GM18505 (cell line): Measurements from ENCODE around the gene ARTN.

Source experiments
- ATAC-seq: cut with Tn5 transposase; IDR thresholded peaks from one replicate; pipeline ENCODE4 v1.9.1; 2021; ENCODE audit not compliant: unreplicated experiment
- POLR2A ChIP-seq: IDR thresholded peaks from 4 replicates; pipeline ENCODE4 v1.6.1; 2011; ENCODE audit warnings: borderline replicate concordance; ENCODE audit not compliant: insufficient read depth, insufficient read length; ENCODE audit errors: extremely low read depth

Gene ARTN

GRCh38 chr1:43963006-43963405 lies 29.4 kb downstream of the ARTN start:
- TF ChIP-seq POLR2A, result no peak
- ATAC-seq, result no peak

- ATAC-seq, result no peak
- TF ChIP-seq POLR2A, result no peak
Measured at GRCh38 chr1:43963890-43964289, 30.3 kb downstream of the ARTN start.

DNA sequence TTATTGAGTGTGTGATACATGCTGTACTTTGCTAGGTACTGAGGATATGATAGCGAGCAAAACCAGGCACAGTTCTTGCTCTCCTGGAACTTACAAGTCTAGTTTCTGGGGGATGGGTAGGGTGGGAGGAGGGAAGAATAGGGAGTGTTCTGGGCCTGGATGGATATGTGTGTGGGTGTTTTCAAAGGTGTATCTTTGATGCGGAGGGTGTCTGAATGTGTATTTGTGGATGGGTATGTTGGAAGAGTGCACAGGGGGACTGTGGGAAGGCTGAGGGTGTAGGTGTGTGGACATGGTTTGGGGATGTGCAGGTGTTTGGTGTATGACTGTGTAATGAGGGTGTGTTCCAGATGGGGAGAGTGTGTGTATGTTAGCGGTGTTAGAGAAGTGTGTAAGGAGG lies 31.7 kb downstream of the ARTN start:
- no peak for TF ChIP-seq POLR2A
- ATAC-seq, result no peak

DNA sequence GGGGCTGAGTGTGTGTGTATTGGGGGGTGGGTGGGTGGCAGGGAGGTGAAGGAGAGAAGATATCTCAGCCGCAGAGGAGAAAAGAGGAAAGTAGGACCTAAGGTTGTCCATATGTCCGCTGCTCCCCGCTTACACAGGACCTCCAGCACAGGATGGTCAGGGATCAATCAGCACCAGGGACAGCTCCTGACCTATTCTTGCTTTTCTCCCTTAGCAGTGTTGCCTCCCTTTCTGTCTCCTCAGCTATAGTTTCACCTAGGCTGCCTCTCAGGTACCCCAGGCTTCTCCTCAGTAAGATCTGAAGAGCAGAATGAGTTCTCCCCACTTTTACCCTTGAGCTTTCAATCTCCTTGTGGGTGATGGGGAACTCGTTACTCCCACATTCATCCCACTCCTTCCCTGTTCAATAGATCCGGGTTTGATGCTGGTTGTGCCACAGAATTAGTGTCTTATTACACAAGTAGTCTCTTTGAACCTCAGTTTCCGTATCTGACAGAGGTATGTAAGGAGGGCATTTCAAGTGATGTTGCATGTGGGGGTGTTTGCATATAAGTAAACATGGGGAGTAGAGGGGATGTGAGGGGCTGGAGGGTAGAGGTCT lies 34.8 kb downstream of the ARTN start:
- no peak for TF ChIP-seq POLR2A
- ATAC-seq, result no peak

- no peak for ATAC-seq
- no peak for TF ChIP-seq POLR2A
Measured at GRCh38 chr1:43969416-43969745, 35.8 kb downstream of the ARTN start.

GRCh38 chr1:43969746-43970466 lies 36.3 kb downstream of the ARTN start, which contains the start of gene DPH2:
TSS of gene DPH2 (plus strand) at chr1:43970010. CDS start at chr1:43970176, 166 bp downstream.
- TF ChIP-seq POLR2A, result peak; percentile 67
- ATAC-seq, result peak; percentile 71

- TF ChIP-seq POLR2A, result no peak
- no peak for ATAC-seq
Measured at GRCh38 chr1:43970502-43970901, 36.9 kb downstream of the ARTN start.

DNA sequence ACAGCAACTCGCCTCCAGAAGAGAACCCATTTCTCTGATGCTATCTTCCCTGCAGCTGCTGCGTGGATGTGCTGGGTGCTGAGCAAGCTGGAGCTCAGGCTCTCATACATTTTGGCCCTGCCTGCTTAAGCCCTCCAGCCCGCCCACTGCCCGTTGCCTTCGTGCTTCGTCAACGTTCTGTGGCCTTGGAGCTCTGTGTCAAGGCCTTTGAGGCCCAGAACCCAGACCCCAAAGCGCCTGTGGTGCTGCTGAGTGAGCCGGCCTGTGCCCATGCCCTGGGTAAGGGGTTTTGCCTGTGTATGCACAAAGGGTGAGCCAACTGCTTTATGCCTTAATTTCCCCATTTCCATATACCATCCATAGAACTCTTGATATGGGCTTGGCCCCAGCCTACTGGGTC lies 37.3 kb downstream of the ARTN start:
- ATAC-seq, result no peak
- no peak for TF ChIP-seq POLR2A

- no peak for ATAC-seq
- TF ChIP-seq POLR2A, result no peak
Measured at GRCh38 chr1:43971336-43971980, 37.9 kb downstream of the ARTN start.

DNA sequence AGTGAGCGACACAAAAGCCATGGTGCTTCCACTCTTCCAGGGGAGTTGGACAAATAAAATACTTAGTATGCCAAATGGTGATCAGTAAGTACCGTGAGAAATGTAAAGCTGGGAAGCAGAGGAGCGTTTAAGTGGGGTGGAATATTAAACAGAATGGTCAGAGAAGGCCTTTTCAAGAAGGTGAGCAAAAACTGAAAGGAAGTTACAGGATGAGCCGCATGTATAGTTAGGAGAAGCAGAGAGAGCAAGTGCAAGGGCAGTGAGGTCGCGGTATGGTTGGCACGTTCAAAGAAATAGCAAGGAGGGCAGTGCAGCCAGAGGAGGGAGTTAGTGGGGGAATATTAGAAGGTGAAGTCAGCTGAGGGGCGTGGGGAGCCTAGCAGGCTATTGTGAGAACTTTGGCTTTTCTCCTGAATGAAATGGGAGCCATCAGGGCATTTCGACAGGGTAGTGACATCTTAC lies 40.4 kb downstream of the ARTN start:
- no peak for TF ChIP-seq POLR2A
- peak; percentile 0 for ATAC-seq

- ATAC-seq, result peak; percentile 66
- peak; percentile 78 for TF ChIP-seq POLR2A
Measured at GRCh38 chr1:43974443-43975248, 41.0 kb downstream of the ARTN start, which contains the start of gene ATP6V0B. TSS of gene ATP6V0B (plus strand) at chr1:43974960. CDS start at chr1:43975041, 81 bp downstream.

DNA sequence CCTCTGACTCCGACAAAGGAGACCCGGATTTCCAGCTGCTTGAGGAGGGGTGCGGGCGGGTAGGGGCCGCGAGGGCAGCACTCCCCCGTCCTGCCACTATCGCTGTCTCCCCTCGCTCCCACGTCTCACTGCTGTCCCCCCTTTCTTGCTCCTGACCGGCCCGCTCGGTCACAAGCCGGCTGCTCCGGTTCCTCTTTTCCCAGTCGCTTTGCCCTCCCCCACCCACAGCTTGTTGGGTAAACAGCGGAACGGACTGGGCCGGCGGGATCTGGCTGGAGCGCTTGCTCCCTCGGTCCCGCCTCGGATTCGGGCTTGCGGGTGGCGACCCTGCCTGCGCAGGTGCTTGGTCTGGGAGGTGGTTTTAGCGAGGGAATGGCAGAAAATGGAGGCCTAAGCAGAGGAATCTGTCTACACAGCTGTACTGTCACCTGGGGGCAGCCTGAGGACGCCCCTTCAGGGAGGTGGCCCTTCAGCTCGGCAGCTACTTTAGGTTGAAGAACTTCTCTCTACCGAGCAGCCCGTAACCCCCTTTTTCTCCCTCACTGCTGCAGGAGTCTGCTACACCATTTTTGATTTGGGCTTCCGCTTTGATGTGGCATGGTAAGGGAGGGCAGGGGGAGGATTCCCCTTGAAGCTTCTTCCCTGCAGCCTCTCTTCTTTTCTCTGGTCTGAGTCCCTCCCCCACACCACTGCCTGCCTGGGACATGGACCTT lies 41.8 kb downstream of the ARTN start:
- TF ChIP-seq POLR2A, result no peak
- no peak for ATAC-seq

DNA sequence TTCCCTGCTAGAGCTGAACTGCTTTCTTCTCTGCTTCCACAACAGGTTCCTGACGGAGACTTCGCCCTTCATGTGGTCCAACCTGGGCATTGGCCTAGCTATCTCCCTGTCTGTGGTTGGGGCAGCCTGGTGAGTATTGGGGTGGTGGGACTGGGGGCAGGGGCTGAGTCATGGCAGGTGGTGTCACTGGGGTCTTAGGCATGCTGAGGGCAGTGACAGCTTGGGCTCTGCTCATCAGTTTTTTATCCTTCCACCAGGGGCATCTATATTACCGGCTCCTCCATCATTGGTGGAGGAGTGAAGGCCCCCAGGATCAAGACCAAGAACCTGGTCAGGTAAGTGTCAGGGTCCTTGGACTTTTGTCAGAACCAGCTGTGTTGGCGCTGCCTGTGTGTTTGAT lies 42.4 kb downstream of the ARTN start:
- no peak for TF ChIP-seq POLR2A
- ATAC-seq, result no peak

DNA sequence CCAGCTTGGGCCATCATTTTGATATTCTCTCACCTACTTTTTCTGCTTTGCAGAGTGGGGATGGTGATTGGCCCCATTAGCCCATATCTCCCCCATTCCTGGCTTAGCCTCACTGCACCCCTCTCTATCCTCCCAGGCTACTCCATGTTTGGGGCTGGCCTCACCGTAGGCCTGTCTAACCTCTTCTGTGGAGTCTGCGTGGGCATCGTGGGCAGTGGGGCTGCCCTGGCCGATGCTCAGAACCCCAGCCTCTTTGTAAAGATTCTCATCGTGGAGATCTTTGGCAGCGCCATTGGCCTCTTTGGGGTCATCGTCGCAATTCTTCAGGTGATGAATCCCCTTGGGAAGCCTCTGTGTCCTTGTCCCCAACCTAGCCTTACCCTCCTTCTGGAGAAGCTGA lies 43.3 kb downstream of the ARTN start:
- ATAC-seq, result no peak
- TF ChIP-seq POLR2A, result no peak
